CD4-positive, alpha-beta T cell treated with Interferon gamma for 1 hour (primary cell): ENCODE results near the gene HK3.

Source experiments
- DNase-seq: peaks from one replicate; pipeline ENCODE4 v3.0.0-alpha.2; 2020

Gene HK3, protein sequence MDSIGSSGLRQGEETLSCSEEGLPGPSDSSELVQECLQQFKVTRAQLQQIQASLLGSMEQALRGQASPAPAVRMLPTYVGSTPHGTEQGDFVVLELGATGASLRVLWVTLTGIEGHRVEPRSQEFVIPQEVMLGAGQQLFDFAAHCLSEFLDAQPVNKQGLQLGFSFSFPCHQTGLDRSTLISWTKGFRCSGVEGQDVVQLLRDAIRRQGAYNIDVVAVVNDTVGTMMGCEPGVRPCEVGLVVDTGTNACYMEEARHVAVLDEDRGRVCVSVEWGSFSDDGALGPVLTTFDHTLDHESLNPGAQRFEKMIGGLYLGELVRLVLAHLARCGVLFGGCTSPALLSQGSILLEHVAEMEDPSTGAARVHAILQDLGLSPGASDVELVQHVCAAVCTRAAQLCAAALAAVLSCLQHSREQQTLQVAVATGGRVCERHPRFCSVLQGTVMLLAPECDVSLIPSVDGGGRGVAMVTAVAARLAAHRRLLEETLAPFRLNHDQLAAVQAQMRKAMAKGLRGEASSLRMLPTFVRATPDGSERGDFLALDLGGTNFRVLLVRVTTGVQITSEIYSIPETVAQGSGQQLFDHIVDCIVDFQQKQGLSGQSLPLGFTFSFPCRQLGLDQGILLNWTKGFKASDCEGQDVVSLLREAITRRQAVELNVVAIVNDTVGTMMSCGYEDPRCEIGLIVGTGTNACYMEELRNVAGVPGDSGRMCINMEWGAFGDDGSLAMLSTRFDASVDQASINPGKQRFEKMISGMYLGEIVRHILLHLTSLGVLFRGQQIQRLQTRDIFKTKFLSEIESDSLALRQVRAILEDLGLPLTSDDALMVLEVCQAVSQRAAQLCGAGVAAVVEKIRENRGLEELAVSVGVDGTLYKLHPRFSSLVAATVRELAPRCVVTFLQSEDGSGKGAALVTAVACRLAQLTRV

DNA sequence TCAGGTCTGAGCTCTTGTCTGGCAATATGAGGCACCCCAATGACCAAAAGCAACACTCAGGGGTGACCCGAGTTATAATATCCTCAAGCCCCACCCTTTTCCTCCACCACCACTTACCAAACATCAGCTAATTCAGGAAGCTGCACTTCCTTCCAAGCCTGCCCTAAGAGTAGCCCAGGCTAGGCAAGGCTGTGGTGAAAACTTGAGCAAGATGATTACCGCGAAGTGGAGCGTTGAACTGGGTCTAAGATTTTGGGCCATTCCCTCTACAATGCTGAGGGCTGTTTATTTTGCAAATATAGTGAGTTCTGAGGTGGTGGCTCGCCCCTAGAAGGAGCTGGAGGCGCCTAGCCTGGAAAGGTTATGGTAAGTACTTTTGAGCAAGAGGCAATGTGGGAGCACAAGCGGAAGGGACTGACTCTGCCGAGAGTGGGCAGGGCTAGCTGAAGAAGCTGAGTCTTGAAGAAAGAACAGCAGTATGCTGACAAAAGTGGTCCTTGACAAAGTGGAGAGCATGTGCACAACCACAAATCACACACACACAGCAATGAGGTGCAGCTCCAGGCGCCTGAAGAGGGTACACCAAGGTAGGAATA is at the start of gene HK3:
Gene HK3, minus strand, starts transcription at position 51 of the 596 bp plus-strand sequence. CDS start 3,187 bp downstream, outside the sequence.
- peak; percentile 35 for DNase-seq

DNA sequence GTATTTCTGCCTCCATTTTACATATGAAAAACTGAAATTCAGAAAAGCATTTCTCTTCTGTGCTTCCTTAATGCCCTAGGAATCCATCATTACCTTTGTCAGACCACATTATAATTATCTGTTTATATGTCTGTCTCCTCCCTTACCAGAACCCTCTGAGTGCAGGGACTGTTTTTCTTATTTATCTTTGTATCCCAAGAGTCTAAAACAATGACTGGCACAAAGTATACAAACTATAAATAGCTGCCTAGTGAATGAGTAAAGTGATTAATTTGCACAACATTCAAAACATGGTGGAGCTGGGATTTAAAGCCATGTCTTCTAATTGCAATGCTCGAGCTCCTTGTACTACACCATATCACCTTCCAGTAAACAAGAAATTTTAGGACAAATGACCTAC is 49.3 kb upstream of the HK3 start:
- no peak for DNase-seq

DNA sequence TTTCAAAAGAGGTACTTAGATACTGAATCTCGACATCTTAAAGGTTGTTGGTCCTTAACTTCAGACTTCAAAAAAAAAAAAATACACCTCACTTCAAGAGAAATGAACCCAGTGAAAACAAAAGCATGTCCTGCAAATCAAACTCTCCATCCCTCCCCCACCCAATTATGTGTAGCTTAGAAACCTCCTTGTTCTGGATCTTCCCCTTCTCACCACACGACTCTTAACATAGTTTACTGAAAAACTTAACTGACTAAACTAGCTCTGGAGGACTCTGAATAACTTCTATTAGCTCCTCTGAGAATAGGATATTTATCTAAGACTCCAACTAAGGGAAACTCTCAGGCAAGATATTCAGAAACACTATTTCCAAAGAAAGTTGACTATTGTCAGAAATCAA is 48.7 kb upstream of the HK3 start:
- no peak for DNase-seq

DNA sequence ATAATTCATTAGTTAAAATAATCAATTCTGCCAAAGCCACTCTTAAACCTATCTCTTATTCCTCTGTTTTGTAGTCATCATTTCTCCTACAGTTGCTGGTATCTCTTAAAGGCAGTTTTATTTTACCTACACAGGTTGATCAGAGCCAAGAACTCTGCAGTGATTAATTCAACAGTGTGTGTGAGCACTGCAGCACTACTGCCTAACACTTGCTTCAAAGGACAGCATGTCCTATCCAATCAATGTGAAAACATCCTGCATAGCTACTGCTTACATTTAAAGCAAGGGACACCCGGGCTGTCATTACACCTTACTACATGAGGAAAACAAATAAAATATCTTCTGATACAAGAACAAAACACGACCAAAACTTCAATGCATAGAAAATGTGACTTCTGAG is 45.1 kb upstream of the HK3 start:
- no peak for DNase-seq

DNA sequence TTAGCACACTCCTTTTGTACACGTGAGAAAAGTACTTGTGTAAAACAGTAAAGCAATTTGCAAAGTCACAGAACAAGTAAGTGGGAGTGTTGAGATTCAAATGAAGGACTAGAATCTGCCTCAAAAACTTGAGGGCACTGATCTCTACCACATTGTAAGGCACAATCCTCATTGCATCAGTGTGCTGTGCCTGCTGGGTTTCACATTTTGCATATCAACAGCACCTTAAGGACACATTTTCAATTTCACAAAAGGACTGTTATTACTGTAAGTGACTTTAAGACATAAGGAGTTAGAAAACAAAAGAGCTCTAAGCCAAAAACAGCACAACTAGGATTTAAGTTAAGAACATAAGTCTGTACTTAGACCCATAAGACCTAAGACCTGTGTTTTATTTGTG is 44.7 kb upstream of the HK3 start:
- DNase-seq: no peak

DNA sequence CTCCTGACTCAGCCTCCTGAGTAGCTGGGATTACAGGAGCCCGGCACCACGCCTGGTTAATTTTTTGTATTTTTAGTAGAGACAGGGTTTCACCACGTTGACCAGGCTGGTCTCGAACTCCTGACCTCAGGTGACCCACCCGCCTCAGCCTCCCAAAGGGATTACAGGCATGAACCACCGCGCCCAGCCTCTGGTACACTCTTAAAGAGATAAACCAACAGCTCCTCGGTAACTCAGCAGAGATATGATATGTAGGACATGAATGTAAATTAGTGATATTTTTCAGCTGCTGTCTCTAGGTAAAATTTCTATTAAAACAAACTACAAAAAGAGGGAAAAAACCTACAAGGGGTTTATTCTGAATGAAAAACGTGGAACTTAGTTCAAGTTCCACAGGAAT is 42.8 kb upstream of the HK3 start:
- DNase-seq: no peak

DNA sequence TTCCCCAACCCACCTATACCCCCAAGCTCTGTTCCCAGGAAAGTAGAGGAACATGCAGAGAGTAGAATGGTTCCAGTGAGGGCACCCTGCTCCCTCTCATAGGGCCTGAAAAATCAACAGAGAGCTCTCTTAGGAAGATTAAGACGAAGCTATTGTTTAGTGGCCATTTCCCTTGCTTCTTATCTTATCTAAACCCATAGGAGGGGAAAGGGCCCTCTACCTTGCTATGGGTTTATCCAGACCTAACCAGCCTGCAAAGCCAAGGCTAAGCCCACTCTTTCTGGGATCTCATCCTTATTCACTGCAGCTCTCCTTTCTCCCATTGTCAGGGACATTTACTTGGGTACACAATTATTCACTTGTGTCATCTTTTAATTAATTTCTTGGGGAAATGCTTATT is 39.3 kb upstream of the HK3 start:
- no peak for DNase-seq

DNA sequence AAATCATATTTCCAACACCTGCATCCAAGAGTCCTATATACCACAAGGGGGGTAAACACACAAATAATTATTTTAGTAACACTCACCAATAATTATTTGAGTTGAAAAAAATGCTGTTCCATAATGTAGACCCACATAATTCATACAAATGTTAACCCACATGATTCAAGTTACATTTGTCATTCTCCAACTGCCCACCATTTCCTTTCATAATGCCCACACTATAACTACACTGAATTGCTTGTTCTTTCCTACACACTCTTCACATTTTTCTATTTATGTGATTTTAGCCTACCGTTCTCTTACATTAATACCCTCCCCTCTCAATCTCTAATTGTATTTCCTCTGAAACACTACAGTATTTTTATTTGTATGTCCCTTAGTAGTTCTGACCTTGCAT is 35.9 kb upstream of the HK3 start:
- no peak for DNase-seq

DNA sequence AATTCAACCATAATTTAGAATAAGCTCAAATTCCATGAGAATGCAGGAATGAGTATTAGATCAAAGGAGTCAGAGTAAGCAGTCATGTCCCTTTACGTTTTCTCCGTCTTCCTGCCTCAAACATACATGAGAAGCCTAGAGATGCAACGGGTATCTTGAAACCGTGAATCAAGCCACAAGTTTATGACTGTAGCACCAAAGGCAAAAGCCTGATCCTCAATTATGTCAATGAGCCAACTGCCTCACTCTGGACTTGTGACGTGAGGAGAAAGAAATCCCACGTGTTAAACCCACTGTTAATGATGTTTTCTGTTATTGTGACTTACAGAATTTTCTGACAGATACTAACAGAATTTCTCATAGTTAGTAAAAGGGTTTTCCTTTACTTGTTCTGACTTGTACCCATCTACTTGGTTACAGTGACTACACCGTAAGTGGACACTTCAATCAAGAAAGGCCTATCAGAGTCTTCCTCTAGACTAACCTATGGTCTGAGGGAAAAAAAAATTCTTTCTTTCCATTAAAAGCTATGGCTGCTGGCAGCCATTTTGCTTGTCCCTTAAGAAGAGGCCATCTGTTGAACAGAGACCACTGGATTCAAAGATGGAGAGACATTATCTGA is 35.3 kb upstream of the HK3 start:
- DNase-seq: no peak

DNA sequence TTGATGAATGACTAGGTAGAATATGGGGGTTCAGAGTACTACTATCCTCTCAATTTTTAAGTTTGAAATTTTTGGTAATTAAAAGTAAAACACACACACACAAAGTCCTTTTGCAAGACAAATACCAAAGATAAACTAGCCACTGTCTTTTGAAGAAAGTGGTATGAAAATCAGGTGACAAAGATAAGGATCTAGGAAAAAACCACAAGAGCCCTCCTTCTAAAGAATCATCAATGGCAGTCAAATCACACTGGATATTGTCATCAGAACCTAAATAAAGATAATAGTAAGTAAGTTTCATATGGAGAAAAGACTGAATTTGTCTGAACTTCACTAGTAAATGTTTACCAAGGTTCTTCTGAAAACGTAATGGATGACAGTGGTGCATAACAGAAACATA is 30.5 kb upstream of the HK3 start:
- no peak for DNase-seq

DNA sequence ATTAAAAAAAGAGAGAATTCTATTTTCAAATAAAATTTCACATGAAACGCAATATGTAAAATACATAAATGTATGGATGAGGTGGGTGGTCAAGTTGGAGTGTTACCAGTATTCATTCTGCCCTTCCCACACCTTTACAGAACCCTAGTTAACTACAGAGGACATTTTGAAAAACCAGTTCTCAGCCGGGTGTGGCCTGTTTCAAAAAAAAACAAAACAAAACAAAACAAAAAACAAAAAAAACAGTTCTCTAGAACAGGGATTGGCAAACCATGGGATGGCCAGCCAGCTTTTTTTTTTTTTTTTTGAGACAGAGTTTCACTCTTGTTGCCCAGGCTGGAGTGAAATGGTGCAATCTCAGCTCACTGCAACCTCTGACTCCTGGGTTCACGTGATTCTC is 28.4 kb upstream of the HK3 start:
- no peak for DNase-seq

DNA sequence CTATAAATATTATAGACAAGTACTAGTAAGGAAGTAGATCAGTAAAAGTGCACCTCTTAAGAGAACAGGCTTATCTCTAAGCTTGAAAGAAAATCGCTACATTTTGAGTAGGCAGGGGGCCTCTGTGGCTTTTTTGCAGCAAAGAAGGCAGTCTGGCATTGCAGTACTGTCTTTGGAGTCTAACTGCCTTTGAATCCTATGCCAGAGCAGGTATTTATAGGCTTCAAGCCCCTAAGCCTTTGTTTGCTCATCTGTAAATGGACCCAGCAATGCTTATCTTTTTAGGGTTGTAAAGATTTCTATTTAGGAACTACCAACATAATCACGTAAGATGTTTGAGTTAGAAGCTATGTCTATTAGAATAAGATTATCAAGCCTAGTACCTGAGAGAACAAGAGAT is 23.7 kb upstream of the HK3 start:
- DNase-seq: no peak

DNA sequence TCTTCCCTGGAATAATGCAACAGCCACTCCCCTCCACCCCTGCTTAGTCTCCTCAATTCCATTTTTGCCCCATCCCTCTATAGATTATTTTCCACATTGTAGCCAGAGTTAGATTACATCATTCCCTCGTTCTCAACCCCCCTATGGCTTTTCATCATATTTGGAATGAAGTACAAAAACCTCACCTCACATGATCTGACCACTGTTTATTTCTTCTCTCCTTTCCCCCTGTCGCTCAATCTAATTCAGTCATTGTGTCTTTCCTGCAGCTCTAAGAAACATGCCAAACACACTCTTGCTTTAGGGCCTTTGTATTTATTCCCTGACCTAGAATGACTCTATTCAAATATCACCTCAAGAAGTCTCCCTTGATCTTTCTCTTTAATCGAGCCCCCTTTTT is 22.6 kb upstream of the HK3 start:
- no peak for DNase-seq

DNA sequence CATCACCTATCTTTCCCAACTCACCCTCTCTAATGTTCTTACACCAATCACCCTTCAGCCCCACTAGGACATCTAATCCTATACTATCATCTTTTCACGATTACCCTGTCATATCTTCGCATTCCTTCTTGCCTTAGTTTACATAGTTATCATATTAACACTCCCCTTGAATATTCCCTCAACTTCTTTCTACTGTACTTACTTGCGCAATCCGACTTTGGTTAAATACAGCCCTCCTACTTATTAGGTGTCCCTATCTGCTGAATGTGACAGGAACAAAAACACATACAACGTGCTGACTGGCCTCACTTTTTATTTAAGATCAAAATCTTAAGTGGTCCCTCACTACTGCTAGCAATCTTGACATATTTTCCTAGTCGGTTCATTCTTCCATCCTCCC is 19.5 kb upstream of the HK3 start:
- no peak for DNase-seq

DNA sequence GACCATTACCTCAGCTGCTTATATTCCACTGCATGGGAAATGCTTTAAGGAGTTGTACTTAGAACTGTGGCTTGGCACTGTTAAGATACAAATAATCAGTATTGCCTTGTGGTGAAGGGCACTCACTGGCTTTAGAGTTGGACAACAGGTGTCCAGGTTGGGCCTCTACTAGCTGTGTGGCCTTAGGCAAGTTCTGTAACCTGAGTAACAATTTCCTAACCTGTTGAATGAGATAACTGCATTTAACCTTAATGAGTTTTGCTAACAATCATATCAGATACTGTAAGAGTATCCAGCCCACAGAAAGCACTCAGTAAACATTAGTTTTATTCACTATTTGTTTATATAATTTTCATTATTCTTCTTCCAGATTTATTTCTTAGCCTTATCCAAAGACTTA is 17.2 kb upstream of the HK3 start:
- DNase-seq: no peak

DNA sequence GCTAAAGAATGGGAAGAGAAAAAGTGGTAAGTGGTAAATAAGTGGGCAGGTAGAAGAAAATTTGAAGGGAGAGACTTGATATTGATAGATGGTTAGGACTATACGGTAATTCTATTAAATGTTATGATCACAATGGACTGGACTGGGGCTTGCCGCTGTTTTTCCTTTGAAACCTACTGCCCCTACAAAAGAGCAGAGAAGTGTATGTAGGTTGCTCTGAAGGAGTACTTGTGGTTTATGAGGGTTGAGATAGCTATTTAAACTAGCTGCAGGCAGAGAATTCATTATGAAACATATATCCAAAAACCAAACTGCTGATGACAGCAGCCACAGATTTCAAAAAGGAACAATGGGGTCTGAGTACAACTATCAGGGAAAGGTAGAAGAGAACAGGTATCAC is 16.8 kb upstream of the HK3 start:
- DNase-seq: no peak

DNA sequence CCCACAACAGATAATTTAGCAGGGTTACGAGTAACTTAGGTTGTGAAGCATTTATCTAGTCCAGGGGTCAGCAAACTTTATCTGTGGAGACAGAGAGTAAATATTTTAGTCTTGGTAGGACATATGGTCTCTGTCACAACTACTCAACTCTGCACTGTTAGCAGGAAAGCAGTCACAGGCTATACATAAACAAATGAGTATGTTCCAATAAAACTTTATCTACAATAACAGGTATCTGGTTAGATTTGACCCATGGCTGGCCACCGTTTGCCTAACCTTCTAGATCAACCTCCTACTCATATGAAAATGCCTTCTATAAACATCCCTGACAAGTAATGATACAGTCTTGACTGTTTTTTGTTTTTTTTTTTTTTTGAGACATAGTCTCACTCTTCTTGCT is 13.0 kb upstream of the HK3 start:
- no peak for DNase-seq

DNA sequence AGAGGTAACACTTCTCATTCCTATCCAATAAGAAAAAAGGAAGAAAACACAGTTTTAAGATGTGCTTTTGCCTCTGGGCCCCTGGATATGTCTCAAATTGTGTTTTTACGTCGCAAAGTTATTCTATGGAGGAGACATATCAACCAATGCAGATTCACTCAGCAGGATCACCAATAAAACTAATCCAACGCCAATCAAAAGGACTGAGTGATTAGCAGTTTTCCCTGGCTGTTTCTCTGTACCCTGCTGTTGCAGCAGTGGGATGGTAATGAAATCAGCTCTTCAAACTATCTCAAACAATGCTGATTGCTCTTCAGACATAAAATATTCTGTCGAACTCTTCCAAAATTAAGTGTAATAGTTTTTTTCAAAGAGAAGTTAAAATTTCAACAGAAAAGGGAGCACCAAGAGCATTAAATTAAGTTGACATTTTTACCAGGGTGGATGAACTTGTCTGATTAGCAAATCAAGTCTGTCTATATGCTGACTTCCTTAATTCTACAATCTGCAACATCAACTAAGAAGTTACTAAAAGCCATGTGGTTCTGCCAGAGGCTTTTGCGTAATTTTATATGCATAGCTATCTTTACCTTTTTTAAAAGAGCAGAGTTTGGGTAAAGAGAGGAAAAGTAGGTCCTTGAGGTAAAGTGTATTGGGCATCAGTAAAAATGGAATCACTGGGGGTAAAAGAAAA is 9.7 kb upstream of the HK3 start:
- no peak for DNase-seq

DNA sequence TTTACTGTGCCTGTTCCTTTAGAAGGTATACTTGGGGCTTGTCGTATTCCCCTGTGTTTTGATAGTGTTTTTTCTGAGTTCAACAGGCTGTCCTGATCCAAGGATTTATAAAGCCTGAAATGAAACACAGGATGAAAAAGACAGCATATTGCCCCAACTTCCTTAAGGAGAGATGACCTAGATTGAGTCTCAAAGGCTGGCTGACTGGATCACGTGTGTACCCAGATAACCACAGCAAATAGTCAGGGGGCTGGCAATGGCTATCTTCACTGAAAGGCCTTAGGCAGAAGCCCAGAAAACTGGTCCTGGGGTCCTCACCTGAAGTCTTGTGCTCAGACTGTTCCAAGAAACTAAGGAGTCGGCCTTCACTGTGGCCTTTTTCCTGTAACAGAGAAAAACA is 7.7 kb upstream of the HK3 start:
- DNase-seq: no peak

DNA sequence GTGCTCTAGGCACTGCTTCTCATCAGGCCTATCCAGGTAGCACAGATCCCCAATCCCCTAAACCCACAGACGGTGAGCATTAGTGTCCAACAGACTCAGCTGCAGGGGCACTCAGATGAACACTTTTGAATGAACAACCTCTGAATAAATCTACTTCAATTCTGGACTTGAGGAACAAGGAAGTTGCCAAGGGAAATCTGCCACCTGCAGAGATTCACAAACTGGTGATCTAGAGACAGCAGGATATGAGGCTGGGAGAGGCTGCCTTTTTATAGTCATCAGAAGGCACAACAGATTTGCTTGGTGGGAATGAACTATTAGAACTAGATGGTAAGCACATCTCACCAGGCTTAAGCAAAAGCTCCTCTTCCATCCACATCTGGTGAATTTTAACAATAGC is 7.0 kb upstream of the HK3 start:
- DNase-seq: no peak

DNA sequence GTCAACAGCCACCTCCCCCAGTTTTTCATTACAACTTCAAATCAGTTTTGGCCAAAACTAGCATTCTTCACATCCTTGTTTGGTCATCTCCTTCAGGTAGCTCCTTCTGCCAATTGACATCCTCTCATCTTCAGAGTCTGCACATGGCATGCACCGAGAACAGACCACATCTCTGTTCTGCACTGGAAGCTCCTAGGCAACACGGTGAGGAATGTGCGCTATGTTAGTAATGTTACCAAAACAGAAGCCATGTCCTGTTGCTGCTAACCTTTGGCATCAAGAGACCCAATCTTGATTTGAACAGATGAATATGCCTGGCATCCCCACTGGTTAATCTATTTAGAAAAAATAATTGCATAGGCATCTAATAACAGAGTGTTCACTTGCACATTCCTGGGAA is 5.1 kb upstream of the HK3 start:
- no peak for DNase-seq

DNA sequence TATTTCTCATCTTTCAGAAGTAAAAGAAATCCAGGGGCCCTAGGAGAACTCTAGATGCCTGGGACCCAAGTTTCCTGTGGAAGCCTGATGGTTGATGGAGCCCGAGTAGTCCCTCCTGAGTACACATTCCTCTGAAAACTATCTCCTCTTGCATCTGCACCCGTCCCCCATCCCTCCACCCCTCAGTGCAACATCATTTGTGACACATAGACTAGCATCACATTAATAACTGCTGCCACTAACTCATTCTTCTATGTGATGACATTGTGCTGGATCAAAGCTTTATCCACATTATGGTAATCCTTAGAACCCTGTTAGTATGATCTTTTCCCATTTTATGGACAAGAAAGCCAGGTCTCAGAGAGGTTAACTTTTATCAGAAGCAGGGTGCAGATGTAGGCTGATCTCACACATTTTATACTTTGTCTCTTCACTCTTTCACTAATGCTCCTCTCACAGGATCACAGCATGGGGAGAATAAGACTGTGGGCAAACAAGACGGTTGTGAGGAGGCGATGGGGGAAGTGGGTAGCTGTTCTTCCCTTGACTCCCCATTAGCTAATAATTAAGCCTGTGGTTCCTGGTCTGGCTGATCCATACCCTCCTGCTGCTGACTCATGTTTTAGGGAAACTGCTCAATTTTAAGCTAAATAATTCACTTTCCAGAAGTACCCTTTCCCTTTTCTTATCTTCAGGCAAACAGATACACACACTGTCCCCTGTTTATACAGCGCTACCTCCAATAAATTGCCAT is 3.9 kb upstream of the HK3 start:
- no peak for DNase-seq
